HL-60 (cell line): Measurements from ENCODE around the gene LOXL3.

Source experiments
- CTCF ChIP-seq: IDR thresholded peaks from one replicate; pipeline ENCODE4 v1.5.1; 2011; ENCODE audit warnings: low read length, control low read depth, inconsistent platforms; ENCODE audit not compliant: insufficient read depth
- POLR2AphosphoS5 ChIP-seq: IDR thresholded peaks from 2 replicates; pipeline ENCODE4 v1.6.1; 2012; ENCODE audit warnings: low read depth
- SPI1 ChIP-seq: IDR thresholded peaks from 2 replicates; pipeline ENCODE4 v1.6.1; 2012; ENCODE audit warnings: low read depth, mild to moderate bottlenecking, borderline replicate concordance

- no peak for TF ChIP-seq POLR2AphosphoS5
- no peak for TF ChIP-seq CTCF
- TF ChIP-seq SPI1, result no peak
These were observed 13.5 kb downstream of the LOXL3 start for GRCh38 chr2:74540291-74540690.
